SIG-M5 (cell line): Measurements from ENCODE around the gene INSL3.

Experiments
- DNase-seq: peaks from one replicate; lab custom pipeline; 2025; lab: John Stamatoyannopoulos, UW

INSL3 gene, protein sequence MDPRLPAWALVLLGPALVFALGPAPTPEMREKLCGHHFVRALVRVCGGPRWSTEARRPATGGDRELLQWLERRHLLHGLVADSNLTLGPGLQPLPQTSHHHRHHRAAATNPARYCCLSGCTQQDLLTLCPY

GRCh38 chr19:17821190-17821589, at the start of gene INSL3:
INSL3 (minus strand) TSS chr19:17821519; CDS start chr19:17821506, 13 bp downstream.
- no peak for DNase-seq

GRCh38 chr19:17869114-17869608, 47.8 kb upstream of the INSL3 start:
- no peak for DNase-seq

DNA sequence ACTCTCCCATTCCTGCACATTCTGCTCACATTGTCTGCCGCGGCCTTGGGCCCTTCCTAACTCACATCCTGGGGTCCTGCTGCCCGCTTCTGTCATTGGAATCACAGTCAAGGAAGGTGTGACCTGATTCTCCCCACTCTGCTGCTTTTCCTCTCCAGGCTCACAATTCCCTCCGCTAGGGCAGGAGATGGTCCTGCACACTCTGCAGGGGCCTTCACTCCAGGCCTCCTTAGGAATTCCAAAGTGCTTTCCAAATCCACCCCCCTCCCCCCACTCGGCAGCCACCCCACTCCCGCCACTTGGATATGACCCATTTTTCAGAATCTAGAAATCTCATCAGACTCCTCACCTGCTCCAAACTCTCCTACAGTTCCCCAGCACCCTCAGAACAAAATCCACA, 47.4 kb upstream of the INSL3 start:
- DNase-seq = no peak

DNA sequence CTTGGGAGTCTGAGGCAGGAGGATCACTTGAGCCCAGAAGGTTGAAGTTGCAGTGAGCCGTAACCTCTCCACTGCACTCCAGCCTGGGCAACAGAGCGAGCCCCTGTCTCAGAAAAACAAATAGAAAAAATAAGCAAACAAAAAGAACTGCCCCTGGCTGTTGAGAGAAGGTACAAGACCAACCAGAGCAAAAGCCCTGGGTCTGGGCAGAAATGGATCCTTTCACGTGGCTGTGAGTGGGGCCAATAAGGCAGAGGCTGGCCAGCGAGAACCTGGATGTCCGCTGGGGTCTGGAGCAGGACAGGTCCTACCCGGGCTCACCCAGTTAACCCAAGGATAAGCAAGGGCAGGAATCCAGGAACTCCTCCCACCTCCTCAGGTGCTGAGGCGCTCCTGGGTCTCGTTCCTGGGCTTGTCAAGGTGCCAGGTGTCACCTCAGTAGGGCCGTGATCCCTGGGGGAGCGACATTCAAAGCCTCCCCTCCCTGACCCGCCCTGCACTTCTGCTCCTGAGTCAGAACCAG, 45.7 kb upstream of the INSL3 start:
- DNase-seq = no peak

- DNase-seq = no peak
These were observed 45.1 kb upstream of the INSL3 start for GRCh38 chr19:17866312-17866963.

DNA sequence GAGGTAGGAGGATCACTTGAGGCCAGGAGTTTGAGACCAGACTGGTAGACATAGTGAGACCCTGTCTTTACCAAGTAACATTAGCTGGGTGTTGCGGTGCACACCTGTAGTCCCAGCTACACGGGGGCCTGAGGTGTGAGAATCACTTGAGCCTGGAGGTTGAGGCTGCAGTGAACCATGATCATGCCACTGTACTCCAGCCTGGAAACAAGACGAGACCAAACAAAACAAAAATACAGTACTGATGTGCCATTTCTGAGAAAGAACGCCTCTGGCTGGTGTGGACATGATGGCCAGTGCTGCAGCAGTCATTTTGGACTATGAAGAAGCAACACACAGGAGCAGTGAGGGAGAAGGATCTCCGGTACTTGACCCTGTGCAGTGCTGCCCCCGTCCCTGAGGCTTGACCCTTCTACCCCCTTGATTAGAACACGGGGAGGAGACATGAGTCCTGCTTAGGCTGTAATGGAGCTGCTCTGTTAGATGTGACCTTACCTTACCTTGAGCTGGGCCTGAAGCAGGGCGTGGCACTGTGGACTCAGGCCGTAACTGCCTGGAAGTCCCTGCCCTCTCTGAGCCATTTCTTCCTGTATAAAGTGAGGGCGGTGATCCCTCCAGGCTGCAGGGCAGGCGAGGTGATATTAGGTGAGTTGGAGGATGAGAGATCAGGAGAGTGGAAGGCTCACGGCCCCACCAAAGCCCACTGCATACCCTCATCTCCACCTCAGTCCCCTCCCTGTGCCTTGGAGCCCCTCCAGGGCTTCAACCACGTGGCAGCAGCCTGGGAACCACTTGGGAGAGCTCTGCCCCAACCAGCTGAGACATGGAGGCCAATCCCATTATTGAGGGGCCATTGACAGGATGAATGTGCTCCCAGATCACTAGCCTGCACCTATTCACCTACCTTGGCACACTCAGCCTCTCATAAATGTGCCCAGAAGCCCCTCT, 44.3 kb upstream of the INSL3 start:
- DNase-seq = no peak

DNA sequence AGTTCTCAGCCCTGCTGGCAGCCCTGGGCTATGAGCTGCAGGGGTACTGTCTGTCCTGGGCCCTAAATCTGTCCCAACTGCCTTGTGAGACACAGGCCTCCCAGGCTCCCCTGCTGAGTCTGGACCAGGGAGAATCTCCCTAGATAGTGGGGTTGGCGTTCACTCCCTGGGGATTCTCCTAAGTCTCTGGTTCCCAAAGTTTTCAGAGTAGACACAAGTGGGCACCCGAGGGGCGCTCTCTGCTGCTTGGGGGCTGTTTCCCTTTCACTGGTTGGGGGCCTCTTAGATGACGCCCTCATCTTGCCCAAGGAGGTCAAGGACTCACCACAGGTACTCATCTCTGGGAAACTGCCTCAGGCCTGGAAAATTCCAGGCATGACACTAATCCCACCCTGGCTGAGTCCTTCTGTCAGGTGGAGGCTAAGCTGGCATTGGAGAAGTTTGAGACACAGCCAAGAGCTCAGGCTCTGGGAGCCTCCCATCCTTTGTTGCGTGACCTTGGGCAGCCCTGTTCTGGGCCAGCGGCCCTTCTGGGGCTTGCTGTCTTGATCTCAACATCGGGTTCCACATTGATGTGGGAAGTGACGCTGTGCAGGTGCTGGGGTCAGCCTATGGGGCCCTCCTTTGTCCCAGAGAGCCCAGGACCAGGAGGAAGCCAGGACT, 42.3 kb upstream of the INSL3 start:
- DNase-seq = no peak

DNA sequence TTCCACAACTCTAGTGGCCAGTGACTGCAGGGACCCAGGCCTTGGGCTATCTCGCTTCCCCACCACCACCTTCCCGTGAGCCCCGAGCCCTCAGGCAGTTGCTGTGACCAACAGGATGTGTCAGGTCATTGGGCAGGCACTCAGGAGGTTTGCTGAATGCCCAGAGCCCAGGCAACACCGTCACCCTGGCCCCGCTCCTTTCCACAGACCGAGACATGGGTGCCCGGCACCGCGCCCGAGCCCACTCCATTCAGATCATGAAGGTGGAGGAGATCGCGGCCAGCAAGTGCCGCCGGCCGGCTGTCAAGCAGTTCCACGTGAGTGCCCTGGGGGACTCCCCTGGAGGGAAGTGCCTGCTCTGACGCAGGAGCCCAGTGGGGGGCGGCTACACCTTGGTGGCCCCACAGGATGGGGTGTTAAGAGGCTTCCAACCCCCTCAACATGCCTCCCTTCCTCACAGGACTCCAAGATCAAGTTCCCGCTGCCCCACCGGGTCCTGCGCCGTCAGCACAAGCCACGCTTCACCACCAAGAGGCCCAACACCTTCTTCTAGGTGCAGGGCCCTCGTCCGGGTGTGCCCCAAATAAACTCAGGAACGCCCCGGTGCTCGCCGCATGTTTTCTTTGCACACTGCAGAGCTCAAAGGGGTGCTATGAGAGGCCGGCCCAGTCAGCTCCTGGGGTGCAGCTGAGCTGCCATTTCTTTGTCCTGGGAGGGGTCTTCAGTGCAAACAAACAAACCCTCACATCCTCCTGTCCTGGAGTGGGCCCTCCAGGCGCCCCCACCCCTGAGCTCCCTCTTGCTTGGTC, 41.6 kb upstream of the INSL3 start:
- DNase-seq = no peak

GRCh38 chr19:17861542-17862402, 40.5 kb upstream of the INSL3 start:
- DNase-seq = no peak

GRCh38 chr19:17860993-17861360, 39.7 kb upstream of the INSL3 start:
- DNase-seq = no peak

- no peak for DNase-seq
These were observed 39.1 kb upstream of the INSL3 start for GRCh38 chr19:17860331-17860992.

- peak; percentile 98 for DNase-seq
These were observed 38.4 kb upstream of the INSL3 start, which contains the start of gene RPL18A for GRCh38 chr19:17859533-17860330. RPL18A (plus strand) TSS chr19:17859910; CDS start chr19:17859957, 47 bp downstream.

DNA sequence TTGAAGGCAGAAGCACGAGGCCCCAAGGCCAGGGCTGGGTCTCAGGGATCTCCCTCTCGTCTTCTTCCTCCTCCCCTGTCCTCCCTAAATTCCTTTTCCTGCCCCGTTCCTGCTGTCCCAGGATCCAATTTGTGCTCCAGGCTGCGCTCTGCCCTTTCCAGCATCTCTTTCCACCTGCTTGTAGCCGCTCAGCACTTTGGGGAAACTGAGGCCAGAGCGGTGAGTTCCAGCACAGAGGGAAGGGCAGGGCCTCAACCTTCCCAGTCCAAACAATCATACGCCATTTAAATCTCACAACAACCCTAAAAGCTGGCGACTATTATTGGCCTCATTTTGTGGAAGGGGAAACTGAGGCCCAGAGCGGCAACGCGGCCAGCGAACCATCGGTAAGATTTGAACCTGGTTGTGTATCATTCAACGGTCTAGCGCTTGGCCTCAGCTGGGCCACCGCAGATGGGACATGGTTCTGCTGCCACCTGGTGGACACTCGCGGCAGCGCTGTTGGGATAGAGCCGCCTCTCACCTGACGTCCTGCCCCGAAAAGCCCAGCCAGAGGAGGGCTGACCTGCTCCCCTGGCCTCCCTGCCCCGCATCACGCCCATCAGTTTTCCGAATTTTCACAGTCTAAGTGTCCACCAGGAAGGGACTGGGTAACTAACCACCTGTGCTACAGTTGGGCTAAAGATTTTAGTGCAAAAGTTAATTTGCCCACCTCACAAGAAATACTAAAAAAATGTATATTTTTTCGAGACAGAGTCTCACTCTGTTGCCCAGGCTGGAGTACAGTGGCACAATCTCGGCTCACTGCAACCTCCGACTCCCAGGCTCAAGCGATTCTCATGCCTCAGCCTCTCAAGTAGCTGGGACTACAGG, 34.2 kb upstream of the INSL3 start:
- peak; percentile 4 for DNase-seq

DNA sequence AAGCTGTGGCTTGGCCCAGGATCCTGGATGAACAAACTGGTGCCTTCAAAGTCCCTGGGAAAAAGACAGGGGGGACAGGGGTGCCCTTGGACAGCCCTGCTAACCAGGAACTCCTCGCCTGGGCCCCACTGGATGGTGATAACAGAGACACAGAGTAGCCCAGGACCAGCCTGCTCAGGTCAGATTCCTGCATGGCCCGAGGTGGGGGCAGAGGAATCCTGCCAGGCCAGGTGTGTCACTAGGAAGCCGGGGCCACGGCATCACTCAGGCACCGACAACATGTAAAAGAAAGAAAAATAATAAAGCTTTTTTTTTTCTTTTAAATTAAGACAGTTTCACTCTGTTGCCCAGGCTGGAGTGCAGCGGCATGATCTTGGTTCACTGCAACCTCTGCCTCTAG, 32.7 kb upstream of the INSL3 start:
- DNase-seq = no peak

DNA sequence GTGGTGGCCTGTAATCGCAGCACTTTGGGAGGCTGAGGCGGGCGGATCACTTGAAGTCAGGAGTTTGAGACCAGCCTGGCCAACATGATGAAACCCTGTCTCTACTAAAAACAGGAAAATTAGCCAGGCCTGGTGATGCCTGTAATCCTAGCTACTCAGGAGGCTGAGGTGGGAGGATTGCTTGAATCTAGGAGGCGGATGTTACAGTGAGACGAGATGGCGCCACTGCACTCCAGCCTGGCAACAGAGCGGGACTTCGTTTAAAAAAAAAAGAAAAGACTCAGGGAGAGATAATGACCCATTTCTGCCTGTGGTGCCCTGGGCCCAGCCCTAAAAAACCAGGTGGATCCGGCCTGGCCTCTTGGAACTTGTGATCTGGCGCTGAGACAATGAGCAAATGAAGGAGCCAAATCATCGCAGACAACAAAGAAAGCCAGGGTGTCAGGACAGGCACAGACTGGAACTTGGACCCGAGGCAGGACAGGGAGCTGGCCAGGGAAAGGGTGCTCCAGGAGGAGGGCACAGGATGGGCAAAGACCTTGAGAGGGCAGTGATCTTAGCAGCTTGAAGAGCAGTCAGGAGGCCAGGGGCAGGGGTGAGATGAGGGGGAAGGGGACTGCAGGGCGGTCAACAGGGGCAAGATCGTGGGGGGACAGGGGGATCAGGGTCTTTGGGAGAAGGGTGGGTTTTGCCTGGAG, 27.4 kb upstream of the INSL3 start:
- DNase-seq = no peak

DNA sequence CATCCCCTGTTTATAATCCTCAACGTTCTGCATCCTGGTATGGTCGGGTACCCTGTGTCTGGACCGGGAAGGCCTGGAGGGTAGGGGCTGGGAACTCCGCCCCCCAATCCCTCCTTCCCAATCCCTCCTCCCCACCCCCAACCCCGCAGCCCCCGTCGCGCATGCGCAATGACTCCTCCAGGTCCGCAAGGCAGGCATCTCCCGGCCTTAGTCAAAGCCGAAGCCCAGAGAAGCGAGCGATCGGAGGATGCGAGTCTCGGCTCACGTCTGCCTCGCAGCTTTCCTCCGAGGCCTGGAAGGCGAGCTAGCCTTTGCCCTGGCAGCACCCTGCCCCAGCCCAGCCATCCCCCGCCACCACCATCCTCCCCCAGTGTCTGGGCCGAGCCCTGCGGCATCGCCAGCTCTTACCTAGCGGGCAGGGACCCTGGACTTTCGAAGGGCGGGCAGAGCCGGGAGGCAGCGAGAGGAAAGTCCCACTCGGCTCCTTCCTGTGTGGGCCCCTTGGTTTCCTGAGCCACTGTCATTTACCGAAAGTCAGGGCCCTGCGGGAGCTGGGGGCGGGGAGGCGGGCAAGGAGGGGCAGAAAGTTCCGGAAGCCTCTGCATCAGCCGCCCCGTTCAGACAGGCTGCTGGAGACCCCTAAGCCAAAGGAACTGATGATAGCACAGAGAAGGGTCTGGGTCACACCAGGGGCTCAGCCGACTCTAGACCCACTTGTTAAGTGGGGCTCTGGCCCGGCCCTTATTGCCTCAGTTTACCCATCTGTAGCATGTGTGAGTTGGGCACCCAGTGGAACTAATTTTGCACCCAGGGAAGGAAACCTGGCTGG, 26.4 kb upstream of the INSL3 start, which contains the start of gene JAK3:
Gene JAK3 (minus strand): TSS at position 445 of the 829 bp plus-strand sequence. CDS start 3,565 bp downstream, outside the sequence.
- DNase-seq = no peak
